Epithelial cell of proximal tubule (primary cell): ENCODE results near the gene SLC27A2. TPM values are rescaled to one million over a fixed set of nuclear protein-coding genes. Genes with fewer than 3 reads are reported as not detected.
A peak's percentile ranks its signal among the peaks of the same experiment; 100 is the strongest.
"Not testable (repeated sequence)": the region's sequence is repeated elsewhere in the genome, so short reads cannot be mapped to it uniquely, and the experiment has no call there.

Experiments used
- DNase-seq: peaks from one replicate; pipeline ENCODE4 v3.0.0-alpha.2; 2011; ENCODE audit warnings: low read depth
- H3K4me3 ChIP-seq: 2 replicates; pipeline ENCODE4 v1.5.1; 2011; ENCODE audit warnings: low read depth, mild to moderate bottlenecking, low read length
- total RNA-seq: library from RNA; depleted of rRNA; stranded (reverse); fragments of >200 nt; gene quantifications from 2 replicates; pipeline ENCODE4 v1.2.3, GENCODE V29; 2015
- TF ChIP-seq, protein P1 (sequence below): conservative IDR thresholded peaks from 2 replicates; pipeline ENCODE4 v1.5.1; 2012; ENCODE audit warnings: low read depth, mild to moderate bottlenecking, low read length

SLC27A2 gene
- total RNA-seq, 1 donor from 2014 or later, result 6.2 TPM

- H3K4me3 ChIP-seq, result peak overlapping the region; percentile 64
- TF ChIP-seq, protein P1, sequence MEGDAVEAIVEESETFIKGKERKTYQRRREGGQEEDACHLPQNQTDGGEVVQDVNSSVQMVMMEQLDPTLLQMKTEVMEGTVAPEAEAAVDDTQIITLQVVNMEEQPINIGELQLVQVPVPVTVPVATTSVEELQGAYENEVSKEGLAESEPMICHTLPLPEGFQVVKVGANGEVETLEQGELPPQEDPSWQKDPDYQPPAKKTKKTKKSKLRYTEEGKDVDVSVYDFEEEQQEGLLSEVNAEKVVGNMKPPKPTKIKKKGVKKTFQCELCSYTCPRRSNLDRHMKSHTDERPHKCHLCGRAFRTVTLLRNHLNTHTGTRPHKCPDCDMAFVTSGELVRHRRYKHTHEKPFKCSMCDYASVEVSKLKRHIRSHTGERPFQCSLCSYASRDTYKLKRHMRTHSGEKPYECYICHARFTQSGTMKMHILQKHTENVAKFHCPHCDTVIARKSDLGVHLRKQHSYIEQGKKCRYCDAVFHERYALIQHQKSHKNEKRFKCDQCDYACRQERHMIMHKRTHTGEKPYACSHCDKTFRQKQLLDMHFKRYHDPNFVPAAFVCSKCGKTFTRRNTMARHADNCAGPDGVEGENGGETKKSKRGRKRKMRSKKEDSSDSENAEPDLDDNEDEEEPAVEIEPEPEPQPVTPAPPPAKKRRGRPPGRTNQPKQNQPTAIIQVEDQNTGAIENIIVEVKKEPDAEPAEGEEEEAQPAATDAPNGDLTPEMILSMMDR, result no peak
- DNase-seq, result no peak
Observed at GRCh38 chr15:50183112-50183794, 1.3 kb downstream of the SLC27A2 start.

DNA sequence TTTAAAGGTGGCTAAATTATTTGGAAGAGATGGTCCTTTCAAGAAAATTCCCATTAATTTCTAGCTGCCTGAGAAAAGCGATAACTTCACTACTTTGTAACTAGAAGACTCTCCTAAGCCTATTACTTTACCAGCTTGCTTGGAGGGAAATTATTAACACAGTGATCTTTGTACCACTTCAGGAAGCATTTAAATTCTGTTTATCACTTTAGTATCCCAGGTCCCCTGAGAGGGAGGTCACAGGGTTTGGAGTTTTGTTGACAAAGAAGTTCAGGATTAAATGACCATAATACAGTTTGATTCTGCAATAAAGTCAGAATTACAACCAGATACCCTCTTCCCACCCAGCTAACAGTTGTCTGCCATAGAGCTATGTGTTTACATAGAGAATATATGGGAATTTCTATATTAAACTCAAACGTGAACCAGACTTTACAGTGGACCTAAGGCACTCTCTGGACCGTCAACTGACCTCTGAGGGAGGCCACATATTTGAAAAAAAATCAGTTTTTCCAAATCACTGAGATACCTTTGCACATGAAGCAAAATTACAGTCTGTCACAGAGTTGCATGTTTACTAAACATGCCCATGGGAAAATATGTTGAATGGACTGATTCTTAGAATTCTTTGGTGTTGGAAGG is 3.0 kb downstream of the SLC27A2 start:
- TF ChIP-seq, protein P1, result no peak
- DNase-seq, result no peak
- no peak overlapping the region for H3K4me3 ChIP-seq

DNA sequence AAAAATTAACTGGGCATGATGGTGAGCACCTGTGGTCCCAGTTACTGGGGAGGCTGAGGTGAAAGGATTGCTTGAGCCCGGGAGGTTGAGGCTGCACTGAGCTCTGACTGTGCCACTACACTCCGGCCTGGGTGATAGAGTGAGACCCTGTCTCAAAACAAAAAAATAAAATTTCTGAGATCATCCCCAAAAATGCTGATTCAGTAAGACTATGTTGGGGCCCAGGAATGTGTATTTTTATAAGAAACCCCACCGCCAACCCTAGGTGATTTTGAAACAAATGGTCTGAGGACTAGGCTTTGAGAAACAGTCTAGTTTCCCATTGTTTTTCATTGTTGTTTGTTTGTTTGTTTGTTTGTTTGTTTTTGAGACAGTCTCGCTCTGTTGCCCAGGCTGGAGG is 4.1 kb downstream of the SLC27A2 start:
- DNase-seq, result no peak
- H3K4me3 ChIP-seq, result no peak overlapping the region
- TF ChIP-seq, protein P1, result no peak

DNA sequence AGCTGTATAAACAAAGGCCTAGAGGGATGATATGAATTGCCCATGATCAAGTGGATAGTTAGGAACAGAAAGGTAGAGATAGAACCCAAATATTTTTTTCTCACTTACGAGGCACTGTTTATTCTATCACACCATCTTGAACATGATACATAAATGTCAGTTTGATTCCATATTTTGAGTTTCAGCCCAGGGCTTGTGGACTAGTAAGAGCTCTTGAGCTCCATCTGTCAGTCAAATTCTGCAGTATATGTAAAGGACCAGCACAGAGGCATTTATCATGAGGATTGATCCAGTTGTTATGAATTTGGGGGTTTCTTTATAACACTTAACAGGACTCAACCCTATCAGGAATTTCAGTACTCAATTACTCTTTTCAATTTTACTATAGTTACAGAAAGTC is 4.8 kb downstream of the SLC27A2 start:
- TF ChIP-seq, protein P1, result no peak
- H3K4me3 ChIP-seq, result no peak overlapping the region
- no peak for DNase-seq

DNA sequence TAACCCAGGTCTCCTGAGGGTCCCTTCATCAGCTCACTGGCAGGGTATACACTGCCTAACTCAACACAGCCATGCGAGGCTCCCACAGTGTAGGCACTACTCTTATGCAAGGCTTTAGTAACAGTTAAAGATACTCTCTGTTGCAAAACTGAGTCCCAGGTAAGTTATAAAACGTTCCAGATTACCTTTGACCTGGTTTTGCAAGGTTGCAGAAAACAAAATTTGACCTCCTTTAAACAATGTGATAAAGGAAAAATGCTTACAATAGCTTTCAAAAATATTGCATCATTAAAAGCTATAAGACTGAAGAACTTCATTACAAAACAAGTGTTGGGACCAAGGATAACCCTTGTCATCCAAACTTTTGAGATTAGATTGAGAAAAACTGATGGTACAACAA is 5.5 kb downstream of the SLC27A2 start:
- TF ChIP-seq, protein P1, result no peak
- no peak for DNase-seq
- no peak overlapping the region for H3K4me3 ChIP-seq

- TF ChIP-seq, protein P1, result no peak
- H3K4me3 ChIP-seq, result no peak overlapping the region
- DNase-seq, result no peak
Observed at GRCh38 chr15:50187997-50188396, 6.0 kb downstream of the SLC27A2 start.

- not testable (repeated sequence) for H3K4me3 ChIP-seq, DNase-seq
Observed at GRCh38 chr15:50188793-50189192, 6.8 kb downstream of the SLC27A2 start.
